ENCODE measurements around the gene KIAA1614.
"Not testable (repeated sequence)": the region's sequence is repeated elsewhere in the genome, so short reads cannot be mapped to it uniquely, and the experiment has no call there.

KIAA1614 gene

GRCh38 chr1:180945551-180945950 lies 32.9 kb downstream of the KIAA1614 start:
- DNase-seq = no peak

- DNase-seq = no peak
These were observed 33.4 kb downstream of the KIAA1614 start for GRCh38 chr1:180946056-180946455.

- DNase-seq = no peak
These were observed 34.1 kb downstream of the KIAA1614 start for GRCh38 chr1:180946541-180947498.

GRCh38 chr1:180947499-180947885 lies 34.8 kb downstream of the KIAA1614 start:
- DNase-seq = no peak

GRCh38 chr1:180947901-180948640 lies 35.4 kb downstream of the KIAA1614 start:
- no peak for DNase-seq

GRCh38 chr1:180948641-180949615 lies 36.2 kb downstream of the KIAA1614 start:
- DNase-seq = no peak

GRCh38 chr1:180949616-180950000 lies 36.9 kb downstream of the KIAA1614 start:
- DNase-seq = no peak

- DNase-seq = no peak
These were observed 37.6 kb downstream of the KIAA1614 start for GRCh38 chr1:180950321-180950720.

GRCh38 chr1:180951186-180951745 lies 38.6 kb downstream of the KIAA1614 start:
- no peak for DNase-seq

GRCh38 chr1:180951836-180952656 lies 39.3 kb downstream of the KIAA1614 start:
- no peak for DNase-seq

GRCh38 chr1:180952657-180953013 lies 39.9 kb downstream of the KIAA1614 start:
- DNase-seq = no peak

- no peak for DNase-seq
These were observed 40.8 kb downstream of the KIAA1614 start for GRCh38 chr1:180953291-180954004.

- no peak for DNase-seq
These were observed 41.5 kb downstream of the KIAA1614 start for GRCh38 chr1:180954005-180954800.

- DNase-seq = no peak
These were observed 42.1 kb downstream of the KIAA1614 start for GRCh38 chr1:180954801-180955165.

GRCh38 chr1:180956028-180956640 lies 43.4 kb downstream of the KIAA1614 start:
- DNase-seq = no peak

- not testable (repeated sequence) for DNase-seq
These were observed 46.9 kb downstream of the KIAA1614 start for GRCh38 chr1:180959620-180960019.

GRCh38 chr1:180961622-180962021 lies 48.9 kb downstream of the KIAA1614 start:
- no peak for DNase-seq

- no peak for DNase-seq
These were observed 49.5 kb downstream of the KIAA1614 start for GRCh38 chr1:180962178-180962577.

GRCh38 chr1:180964056-180964455 lies 51.4 kb downstream of the KIAA1614 start:
- DNase-seq = no peak

GRCh38 chr1:180964595-180964994 lies 51.9 kb downstream of the KIAA1614 start:
- no peak for DNase-seq
